HepG2 (cell line): ENCODE measurements around the gene NIPAL1. TPM values are rescaled to one million over a fixed set of nuclear protein-coding genes. Genes with fewer than 3 reads are reported as not detected.

ENCODE experiments used
- CC2D1A ChIP-seq: sonication (generic); formaldehyde crosslinking; IDR thresholded peaks from 2 replicates; pipeline ENCODE4 v1.8.1; 2023; ENCODE audit warnings: mild to moderate bottlenecking, missing genetic modification reagents
- FOXC1 ChIP-seq: sonication (generic); formaldehyde crosslinking; IDR thresholded peaks from 2 replicates; pipeline ENCODE4 v1.8.0; 2022; ENCODE audit warnings: mild to moderate bottlenecking, missing genetic modification reagents, borderline replicate concordance
- FOXK2 ChIP-seq: fragments of 450-650 bp; IDR thresholded peaks from 2 replicates; pipeline ENCODE4 v1.6.1; 2016
- MAZ ChIP-seq, 2 experiments: sonication (generic) in 1 of 2; formaldehyde crosslinking in 1 of 2; IDR thresholded peaks; 2 replicates each; pipeline versions ENCODE4 v1.5.0 to v1.6.1; 2012 to 2020; ENCODE audit warnings: low read depth in 2 of 2, mild to moderate bottlenecking in 2 of 2, borderline replicate concordance in 1 of 2, improper control_type of control experiment in 1 of 2, low read length in 1 of 2, missing genetic modification reagents in 1 of 2, moderate library complexity in 1 of 2
- ZMYM3 ChIP-seq: sonication (generic); formaldehyde crosslinking; IDR thresholded peaks from 2 replicates; pipeline ENCODE4 v1.5.1; 2020; ENCODE audit warnings: mild to moderate bottlenecking, missing genetic modification reagents
- ZNF230 ChIP-seq: sonication (generic); formaldehyde crosslinking; IDR thresholded peaks from 2 replicates; pipeline ENCODE4 v1.4.0; 2020; ENCODE audit warnings: mild to moderate bottlenecking, missing genetic modification reagents
- ZNF33B ChIP-seq: sonication (generic); formaldehyde crosslinking; IDR thresholded peaks from 2 replicates; pipeline ENCODE4 v1.5.1; 2020; ENCODE audit warnings: mild to moderate bottlenecking, missing genetic modification reagents
- ZNF563 ChIP-seq: sonication (generic); formaldehyde crosslinking; IDR thresholded peaks from 2 replicates; pipeline ENCODE4 v1.8.0; 2022; ENCODE audit warnings: mild to moderate bottlenecking, moderate library complexity, missing genetic modification reagents
- ZNF777 ChIP-seq: sonication (generic); formaldehyde crosslinking; IDR thresholded peaks from 2 replicates; pipeline ENCODE4 v1.4.0; 2020; ENCODE audit warnings: missing genetic modification reagents
- polyA plus RNA-seq, 8 experiments: library from polyadenylated mRNA; depleted of rRNA in 3 of 8; stranded (reverse) in 7 of 8; unstranded in 1 of 8; fragments of >200 nt; fragmentation: Illumina TruSeq in 4 of 8; extraction: Trizol in 4 of 8; gene quantifications; 2 replicates each; pipeline versions ENCODE4 v1.2.1 to v1.2.3, GENCODE V29; 2011 to 2016; ENCODE audit warnings: low read depth in 4 of 8, missing spikeins in 1 of 8, mixed read lengths in 1 of 8; ENCODE audit not compliant: insufficient read depth in 1 of 8
- total RNA-seq, 5 experiments: library from RNA; depleted of rRNA; stranded (reverse); fragments of >200 nt; fragmentation: Illumina TruSeq; extraction: Trizol; gene quantifications; 2 replicates each; pipeline ENCODE4 v1.2.3, GENCODE V29; 2016; ENCODE audit warnings: low read depth in 1 of 5
- TF ChIP-seq, protein P1 (sequence below): sonication (generic); formaldehyde crosslinking; IDR thresholded peaks from 2 replicates; pipeline ENCODE4 v1.8.1; 2023; ENCODE audit warnings: mild to moderate bottlenecking, missing genetic modification reagents
- TF ChIP-seq, protein P2 (sequence below): sonication (generic); formaldehyde crosslinking; IDR thresholded peaks from 2 replicates; pipeline ENCODE4 v1.4.0; 2020; ENCODE audit warnings: missing genetic modification reagents
- TF ChIP-seq, protein P3 (sequence below): sonication (generic); formaldehyde crosslinking; IDR thresholded peaks from 2 replicates; pipeline ENCODE4 v1.5.0; 2020; ENCODE audit warnings: mild to moderate bottlenecking, missing genetic modification reagents, moderate library complexity
- TF ChIP-seq, protein P4 (sequence below): sonication (generic); formaldehyde crosslinking; IDR thresholded peaks from 2 replicates; pipeline ENCODE4 v1.8.0; 2022; ENCODE audit warnings: mild to moderate bottlenecking, missing genetic modification reagents, moderate library complexity
- TF ChIP-seq, protein P5 (sequence below): sonication (generic); formaldehyde crosslinking; conservative IDR thresholded peaks from 2 replicates; pipeline ENCODE4 v1.4.0; 2020; ENCODE audit warnings: missing genetic modification reagents

The NIPAL1 gene
- total and polyA plus RNA-seq, 2 of the 13 experiments (the other 11 are each of a cell fraction or from before 2014, with no cell fraction given), result 1.4 to 3.4 TPM

DNA sequence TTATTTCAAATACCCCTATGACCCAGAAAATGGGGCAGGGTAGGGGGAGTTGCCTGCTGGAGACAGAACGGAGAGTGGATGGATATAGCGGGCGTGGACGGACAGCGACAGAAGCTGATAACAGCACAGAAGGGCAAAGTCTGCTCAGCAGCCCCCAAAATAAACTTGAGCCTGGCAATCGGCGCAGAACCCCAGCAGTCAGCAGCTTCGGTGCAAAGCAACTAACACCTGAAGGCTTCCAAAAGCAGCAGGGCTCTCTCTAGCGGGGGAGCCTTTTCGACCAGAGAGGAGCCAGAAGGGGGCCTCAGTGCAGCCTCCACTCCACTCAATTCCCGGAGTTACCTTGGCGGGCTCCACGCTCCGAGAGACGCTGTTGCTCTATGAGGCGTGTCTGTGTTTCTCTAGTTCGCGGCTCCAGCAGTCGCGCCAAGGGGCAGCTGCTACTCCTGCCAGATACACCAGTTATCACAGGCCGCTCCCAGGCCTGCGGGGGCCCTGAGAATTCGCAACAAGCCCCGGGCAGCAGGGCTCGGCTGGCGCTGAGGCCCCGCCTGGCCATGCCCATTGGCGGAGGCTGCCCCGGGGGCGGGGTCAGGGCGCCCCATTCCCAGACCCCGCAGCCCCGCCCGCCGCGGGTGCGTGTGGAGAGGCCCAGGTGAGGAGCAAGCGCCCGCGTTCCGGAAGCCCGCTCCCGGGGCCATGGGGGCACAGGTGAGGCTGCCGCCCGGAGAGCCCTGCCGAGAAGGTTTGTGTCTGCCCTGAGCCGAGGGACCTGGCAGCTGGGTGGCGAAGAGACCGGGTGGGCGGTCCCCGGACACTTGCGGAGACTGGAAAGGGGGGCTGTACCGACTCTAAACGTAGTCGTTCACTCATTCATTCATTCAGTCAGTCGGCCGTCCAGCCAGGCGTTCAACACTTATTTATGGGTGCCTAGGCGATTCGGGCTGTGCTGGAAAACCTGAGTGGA, at the start of gene NIPAL1, which contains the start of gene CNGA1 (continued):
- TF ChIP-seq, protein P1, sequence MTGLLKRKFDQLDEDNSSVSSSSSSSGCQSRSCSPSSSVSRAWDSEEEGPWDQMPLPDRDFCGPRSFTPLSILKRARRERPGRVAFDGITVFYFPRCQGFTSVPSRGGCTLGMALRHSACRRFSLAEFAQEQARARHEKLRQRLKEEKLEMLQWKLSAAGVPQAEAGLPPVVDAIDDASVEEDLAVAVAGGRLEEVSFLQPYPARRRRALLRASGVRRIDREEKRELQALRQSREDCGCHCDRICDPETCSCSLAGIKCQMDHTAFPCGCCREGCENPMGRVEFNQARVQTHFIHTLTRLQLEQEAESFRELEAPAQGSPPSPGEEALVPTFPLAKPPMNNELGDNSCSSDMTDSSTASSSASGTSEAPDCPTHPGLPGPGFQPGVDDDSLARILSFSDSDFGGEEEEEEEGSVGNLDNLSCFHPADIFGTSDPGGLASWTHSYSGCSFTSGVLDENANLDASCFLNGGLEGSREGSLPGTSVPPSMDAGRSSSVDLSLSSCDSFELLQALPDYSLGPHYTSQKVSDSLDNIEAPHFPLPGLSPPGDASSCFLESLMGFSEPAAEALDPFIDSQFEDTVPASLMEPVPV (CRISPR knock-in tag), result peak; percentile 69; the same call in 1 of the 2 replicates
- TF ChIP-seq ZNF33B (CRISPR knock-in tag) (0 out of 2 replicates have a peak, but pooled peaks have one; percentile 17), CC2D1A (0 out of 2 replicates have a peak, but pooled peaks have one; percentile 65), ZNF230 (CRISPR knock-in tag) (peak; percentile 73; the same call in 1 of the 2 replicates), MAZ (IDR thresholded peaks at IDR 0.05; ENCODE audit: borderline replicate concordance, low read depth, low read length) (0 out of 2 replicates have a peak, but pooled peaks have one; percentile 23), MAZ (CRISPR knock-in tag; IDR thresholded peaks at IDR 0.05; ENCODE audit: low read depth) (peak; percentile 69), ZNF777 (CRISPR knock-in tag) (no peak), FOXC1 (CRISPR knock-in tag) (peak; percentile 80), ZMYM3 (CRISPR knock-in tag) (peak; percentile 47; the same call in 1 of the 2 replicates), FOXK2 (no peak), ZNF563 (CRISPR knock-in tag) (peak; percentile 81)
- TF ChIP-seq, protein P2, sequence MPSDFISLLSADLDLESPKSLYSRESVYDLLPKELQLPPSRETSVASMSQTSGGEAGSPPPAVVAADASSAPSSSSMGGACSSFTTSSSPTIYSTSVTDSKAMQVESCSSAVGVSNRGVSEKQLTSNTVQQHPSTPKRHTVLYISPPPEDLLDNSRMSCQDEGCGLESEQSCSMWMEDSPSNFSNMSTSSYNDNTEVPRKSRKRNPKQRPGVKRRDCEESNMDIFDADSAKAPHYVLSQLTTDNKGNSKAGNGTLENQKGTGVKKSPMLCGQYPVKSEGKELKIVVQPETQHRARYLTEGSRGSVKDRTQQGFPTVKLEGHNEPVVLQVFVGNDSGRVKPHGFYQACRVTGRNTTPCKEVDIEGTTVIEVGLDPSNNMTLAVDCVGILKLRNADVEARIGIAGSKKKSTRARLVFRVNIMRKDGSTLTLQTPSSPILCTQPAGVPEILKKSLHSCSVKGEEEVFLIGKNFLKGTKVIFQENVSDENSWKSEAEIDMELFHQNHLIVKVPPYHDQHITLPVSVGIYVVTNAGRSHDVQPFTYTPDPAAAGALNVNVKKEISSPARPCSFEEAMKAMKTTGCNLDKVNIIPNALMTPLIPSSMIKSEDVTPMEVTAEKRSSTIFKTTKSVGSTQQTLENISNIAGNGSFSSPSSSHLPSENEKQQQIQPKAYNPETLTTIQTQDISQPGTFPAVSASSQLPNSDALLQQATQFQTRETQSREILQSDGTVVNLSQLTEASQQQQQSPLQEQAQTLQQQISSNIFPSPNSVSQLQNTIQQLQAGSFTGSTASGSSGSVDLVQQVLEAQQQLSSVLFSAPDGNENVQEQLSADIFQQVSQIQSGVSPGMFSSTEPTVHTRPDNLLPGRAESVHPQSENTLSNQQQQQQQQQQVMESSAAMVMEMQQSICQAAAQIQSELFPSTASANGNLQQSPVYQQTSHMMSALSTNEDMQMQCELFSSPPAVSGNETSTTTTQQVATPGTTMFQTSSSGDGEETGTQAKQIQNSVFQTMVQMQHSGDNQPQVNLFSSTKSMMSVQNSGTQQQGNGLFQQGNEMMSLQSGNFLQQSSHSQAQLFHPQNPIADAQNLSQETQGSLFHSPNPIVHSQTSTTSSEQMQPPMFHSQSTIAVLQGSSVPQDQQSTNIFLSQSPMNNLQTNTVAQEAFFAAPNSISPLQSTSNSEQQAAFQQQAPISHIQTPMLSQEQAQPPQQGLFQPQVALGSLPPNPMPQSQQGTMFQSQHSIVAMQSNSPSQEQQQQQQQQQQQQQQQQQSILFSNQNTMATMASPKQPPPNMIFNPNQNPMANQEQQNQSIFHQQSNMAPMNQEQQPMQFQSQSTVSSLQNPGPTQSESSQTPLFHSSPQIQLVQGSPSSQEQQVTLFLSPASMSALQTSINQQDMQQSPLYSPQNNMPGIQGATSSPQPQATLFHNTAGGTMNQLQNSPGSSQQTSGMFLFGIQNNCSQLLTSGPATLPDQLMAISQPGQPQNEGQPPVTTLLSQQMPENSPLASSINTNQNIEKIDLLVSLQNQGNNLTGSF (CRISPR knock-in tag), result no peak
- TF ChIP-seq, protein P3, sequence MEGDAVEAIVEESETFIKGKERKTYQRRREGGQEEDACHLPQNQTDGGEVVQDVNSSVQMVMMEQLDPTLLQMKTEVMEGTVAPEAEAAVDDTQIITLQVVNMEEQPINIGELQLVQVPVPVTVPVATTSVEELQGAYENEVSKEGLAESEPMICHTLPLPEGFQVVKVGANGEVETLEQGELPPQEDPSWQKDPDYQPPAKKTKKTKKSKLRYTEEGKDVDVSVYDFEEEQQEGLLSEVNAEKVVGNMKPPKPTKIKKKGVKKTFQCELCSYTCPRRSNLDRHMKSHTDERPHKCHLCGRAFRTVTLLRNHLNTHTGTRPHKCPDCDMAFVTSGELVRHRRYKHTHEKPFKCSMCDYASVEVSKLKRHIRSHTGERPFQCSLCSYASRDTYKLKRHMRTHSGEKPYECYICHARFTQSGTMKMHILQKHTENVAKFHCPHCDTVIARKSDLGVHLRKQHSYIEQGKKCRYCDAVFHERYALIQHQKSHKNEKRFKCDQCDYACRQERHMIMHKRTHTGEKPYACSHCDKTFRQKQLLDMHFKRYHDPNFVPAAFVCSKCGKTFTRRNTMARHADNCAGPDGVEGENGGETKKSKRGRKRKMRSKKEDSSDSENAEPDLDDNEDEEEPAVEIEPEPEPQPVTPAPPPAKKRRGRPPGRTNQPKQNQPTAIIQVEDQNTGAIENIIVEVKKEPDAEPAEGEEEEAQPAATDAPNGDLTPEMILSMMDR (CRISPR knock-in tag), result peak; percentile 78
- TF ChIP-seq, protein P4, sequence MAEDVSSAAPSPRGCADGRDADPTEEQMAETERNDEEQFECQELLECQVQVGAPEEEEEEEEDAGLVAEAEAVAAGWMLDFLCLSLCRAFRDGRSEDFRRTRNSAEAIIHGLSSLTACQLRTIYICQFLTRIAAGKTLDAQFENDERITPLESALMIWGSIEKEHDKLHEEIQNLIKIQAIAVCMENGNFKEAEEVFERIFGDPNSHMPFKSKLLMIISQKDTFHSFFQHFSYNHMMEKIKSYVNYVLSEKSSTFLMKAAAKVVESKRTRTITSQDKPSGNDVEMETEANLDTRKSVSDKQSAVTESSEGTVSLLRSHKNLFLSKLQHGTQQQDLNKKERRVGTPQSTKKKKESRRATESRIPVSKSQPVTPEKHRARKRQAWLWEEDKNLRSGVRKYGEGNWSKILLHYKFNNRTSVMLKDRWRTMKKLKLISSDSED (CRISPR knock-in tag), result no peak
- TF ChIP-seq, protein P5, sequence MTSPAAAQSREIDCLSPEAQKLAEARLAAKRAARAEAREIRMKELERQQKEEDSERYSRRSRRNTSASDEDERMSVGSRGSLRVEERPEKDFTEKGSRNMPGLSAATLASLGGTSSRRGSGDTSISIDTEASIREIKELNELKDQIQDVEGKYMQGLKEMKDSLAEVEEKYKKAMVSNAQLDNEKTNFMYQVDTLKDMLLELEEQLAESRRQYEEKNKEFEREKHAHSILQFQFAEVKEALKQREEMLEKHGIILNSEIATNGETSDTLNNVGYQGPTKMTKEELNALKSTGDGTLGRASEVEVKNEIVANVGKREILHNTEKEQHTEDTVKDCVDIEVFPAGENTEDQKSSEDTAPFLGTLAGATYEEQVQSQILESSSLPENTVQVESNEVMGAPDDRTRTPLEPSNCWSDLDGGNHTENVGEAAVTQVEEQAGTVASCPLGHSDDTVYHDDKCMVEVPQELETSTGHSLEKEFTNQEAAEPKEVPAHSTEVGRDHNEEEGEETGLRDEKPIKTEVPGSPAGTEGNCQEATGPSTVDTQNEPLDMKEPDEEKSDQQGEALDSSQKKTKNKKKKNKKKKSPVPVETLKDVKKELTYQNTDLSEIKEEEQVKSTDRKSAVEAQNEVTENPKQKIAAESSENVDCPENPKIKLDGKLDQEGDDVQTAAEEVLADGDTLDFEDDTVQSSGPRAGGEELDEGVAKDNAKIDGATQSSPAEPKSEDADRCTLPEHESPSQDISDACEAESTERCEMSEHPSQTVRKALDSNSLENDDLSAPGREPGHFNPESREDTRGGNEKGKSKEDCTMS, result no peak
